ENCODE measurements around the gene NUDT21. TPM values are rescaled to one million over a fixed set of nuclear protein-coding genes. Genes with fewer than 3 reads are reported as not detected.
A peak's percentile ranks its signal among the peaks of the same experiment; 100 is the strongest.
"Not testable (repeated sequence)": the region's sequence is repeated elsewhere in the genome, so short reads cannot be mapped to it uniquely, and the experiment has no call there.

The NUDT21 gene
- total RNA-seq, 5 donors from 2014 or later (not counting 1 experiment from before 2014, with no cell fraction given): 90.0 to 98.8 (median 98.4) TPM

- H3K27ac Mint-ChIP-seq, CTCF ChIA-PET, DNase-seq: not testable (repeated sequence)
Measured at GRCh38 chr16:56380778-56381485, 70.2 kb downstream of the NUDT21 start.

More at GRCh38 chr16:56380778-56381485, 70.2 kb downstream of the NUDT21 start:
- H3K27me3 ChIP-seq (replicated peaks in 1 of 2; ENCODE audit: control insufficient read depth in 2 of 2, extremely low read depth in 1 of 2, insufficient read depth in 2 of 2, low read length in 1 of 2); POLR2A ChIA-PET; H3K27me3 Mint-ChIP-seq; H3K4me1 ChIP-seq (ENCODE audit: control insufficient read depth in 1 of 2, extremely low read depth in 1 of 2, insufficient read depth in 2 of 2, low read length in 2 of 2); H3K27ac ChIP-seq (ENCODE audit: low read length); ATAC-seq (replicated peaks in 1 of 4); H3K4me3 ChIP-seq (ENCODE audit: control insufficient read depth in 1 of 2, extremely low read depth in 1 of 2, low read length in 1 of 2); H3K9me3 ChIP-seq: not testable (repeated sequence)
- H3K36me3 ChIP-seq (ENCODE audit: control insufficient read depth in 2 of 2, extremely low read depth in 1 of 2, insufficient read depth in 1 of 2, low read length in 1 of 2): peaks cover 10 to 62% of the 10 kb centered on the region in 2 donors
- peaks cover 83% of the 10 kb centered on the region for H3K36me3 Mint-ChIP-seq
- no CpG with 5 or more reads among the region's 3 CpGs for WGBS (ENCODE audit: insufficient coverage)
- H3K4me1 Mint-ChIP-seq: peaks cover 12 to 15% (median 13%) of the 10 kb centered on the region in 3 donors
- peak overlapping the region in 1 of 3 donors; percentile 11 for H3K4me3 Mint-ChIP-seq
- H3K9me3 Mint-ChIP-seq: peaks cover 5 to 40% (median 14%) of the 10 kb centered on the region in 3 donors

Other genes with a start within 250 kb of the NUDT21 start
- gene AMFR, start 25.8 kb downstream of the NUDT21 start, total RNA-seq: 10 to 100 TPM; 60.4 to 71.9 (median 68.4) TPM
- gene OGFOD1, start 222 bp upstream of the NUDT21 start, total RNA-seq: 10 to 100 TPM; 18.1 to 49.9 (median 47.5) TPM
- gene BBS2, start 68.7 kb upstream of the NUDT21 start, total RNA-seq: 10 to 100 TPM; 63.1 to 84.6 (median 76.6) TPM
- gene MT4, start 113.7 kb upstream of the NUDT21 start, total RNA-seq: not detected
- 1 to 10 TPM in 1 of 5 donors, under 1 TPM in 3, not detected in 1; 0.66 to 1.9 (median 0.84) TPM for gene MT3, start 138.2 kb upstream of the NUDT21 start, total RNA-seq
- gene MT2A, start 157.3 kb upstream of the NUDT21 start, total RNA-seq: 10 to 100 TPM; 46.8 to 71.4 (median 57.1) TPM
- 10 to 100 TPM in 1 of 5 donors, 1 to 10 TPM in 4; 1.9 to 10.8 (median 6.1) TPM for gene MT1E, start 174.4 kb upstream of the NUDT21 start, total RNA-seq
- not detected for gene MT1M, start 181.3 kb upstream of the NUDT21 start, total RNA-seq
- not detected for gene MT1A, start 187.3 kb upstream of the NUDT21 start, total RNA-seq
- gene MT1B, start 200.6 kb upstream of the NUDT21 start, total RNA-seq: not detected
- 10 to 100 TPM in 2 of 5 donors, 1 to 10 TPM in 3; 5.3 to 14.3 (median 9.3) TPM for gene MT1F, start 206.6 kb upstream of the NUDT21 start, total RNA-seq
- 1 to 10 TPM in 3 of 5 donors, not detected in 2; 2.0 to 4.1 (median 4.0) TPM for gene MT1G, start 216.7 kb upstream of the NUDT21 start, total RNA-seq
- gene MT1H, start 218.5 kb upstream of the NUDT21 start, total RNA-seq: 1 to 10 TPM in 1 of 5 donors, not detected in 4; 1.4 TPM
- 10 to 100 TPM; 18.7 to 30.8 (median 28.8) TPM for gene MT1X, start 231.1 kb upstream of the NUDT21 start, total RNA-seq

Measured in T-cell (primary cell).